GF-D8 (cell line): Measurements from ENCODE around the gene WDFY4.

Experiments
- DNase-seq: peaks from one replicate; lab custom pipeline; 2025; lab: John Stamatoyannopoulos, UW

The WDFY4 gene

GRCh38 chr10:48748573-48748972 is 63.9 kb downstream of the WDFY4 start:
- DNase-seq: no peak

- no peak for DNase-seq
These were observed 64.6 kb downstream of the WDFY4 start for GRCh38 chr10:48749254-48749787.

GRCh38 chr10:48750019-48750418 is 65.3 kb downstream of the WDFY4 start:
- DNase-seq: no peak

GRCh38 chr10:48750991-48751390 is 66.3 kb downstream of the WDFY4 start:
- no peak for DNase-seq

GRCh38 chr10:48751730-48752129 is 67.1 kb downstream of the WDFY4 start:
- DNase-seq: no peak

GRCh38 chr10:48758411-48758810 is 73.7 kb downstream of the WDFY4 start:
- no peak for DNase-seq

- no peak for DNase-seq
These were observed 74.6 kb downstream of the WDFY4 start for GRCh38 chr10:48759113-48759901.

GRCh38 chr10:48760983-48761382 is 76.3 kb downstream of the WDFY4 start:
- DNase-seq: no peak

GRCh38 chr10:48762064-48763042 is 77.7 kb downstream of the WDFY4 start:
- no peak for DNase-seq

- no peak for DNase-seq
These were observed 78.8 kb downstream of the WDFY4 start for GRCh38 chr10:48763403-48763965.

- no peak for DNase-seq
These were observed 79.8 kb downstream of the WDFY4 start for GRCh38 chr10:48764486-48764885.

GRCh38 chr10:48765039-48765438 is 80.4 kb downstream of the WDFY4 start:
- DNase-seq: no peak

- no peak for DNase-seq
These were observed 80.9 kb downstream of the WDFY4 start for GRCh38 chr10:48765527-48765926.

GRCh38 chr10:48767373-48768143 is 82.9 kb downstream of the WDFY4 start:
- no peak for DNase-seq

GRCh38 chr10:48768144-48768766 is 83.6 kb downstream of the WDFY4 start:
- DNase-seq: no peak

GRCh38 chr10:48768926-48769325 is 84.3 kb downstream of the WDFY4 start:
- DNase-seq: no peak

- no peak for DNase-seq
These were observed 85.2 kb downstream of the WDFY4 start for GRCh38 chr10:48769706-48770435.

GRCh38 chr10:48770561-48771089 is 86.0 kb downstream of the WDFY4 start:
- DNase-seq: no peak

GRCh38 chr10:48771234-48771633 is 86.6 kb downstream of the WDFY4 start:
- no peak for DNase-seq

- no peak for DNase-seq
These were observed 87.4 kb downstream of the WDFY4 start for GRCh38 chr10:48772059-48772458.
